Measurements from ENCODE around the gene STK17B. TPM values are rescaled to one million over a fixed set of nuclear protein-coding genes. Genes with fewer than 3 reads are reported as not detected.

STK17B gene
- total and polyA plus RNA-seq, 9 of the 15 experiments (the other 6 are each of a cell fraction or from before 2014, with no cell fraction given), result 2.3 to 17.7 (median 8.5) TPM

DNA sequence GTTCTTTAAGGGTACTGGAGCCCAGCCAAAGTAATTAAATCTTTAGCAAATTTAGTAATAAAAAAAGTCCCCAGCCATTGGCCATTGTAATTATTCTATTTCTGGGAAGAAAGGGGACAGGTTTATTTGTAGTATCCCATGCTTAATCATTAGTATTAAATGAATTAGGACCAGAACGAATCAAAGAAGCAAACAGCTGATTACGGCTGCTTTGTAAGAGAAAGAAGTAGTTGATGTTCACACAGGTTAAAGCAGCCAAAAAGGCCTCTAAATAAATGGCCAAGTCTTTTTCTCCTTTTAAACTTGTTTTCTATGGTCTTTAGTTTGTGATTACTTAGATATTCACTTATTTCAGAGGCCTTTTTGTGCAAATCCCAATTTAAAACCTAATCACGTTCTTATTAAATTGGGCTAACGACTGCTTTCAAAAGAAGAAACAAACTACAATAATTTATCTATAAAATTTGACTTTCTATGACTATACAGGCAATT lies 54.1 kb downstream of the STK17B start:
- Histone ChIP-seq H3K4me2 (ENCODE audit: insufficient read depth, low read length) (no peak overlapping the region), H2AFZ (ENCODE audit: low read depth, low read length) (no peak overlapping the region), H3K9me3 (replicated peaks; ENCODE audit: control insufficient read depth, insufficient read depth, low read depth, low read length) (no peaks in the 10 kb centered on the region), H3K9ac (ENCODE audit: insufficient read depth in 1 of 2, low read depth in 2 of 2, low read length in 2 of 2) (no peak overlapping the region), H3K27ac (ENCODE audit: extremely low read depth, low read depth, low read length) (no peak overlapping the region), H3K4me3 (no peak overlapping the region), H3K4me1 (replicated peaks in 1 of 2; ENCODE audit: control insufficient read depth in 2 of 2, insufficient read depth in 2 of 2, low read length in 2 of 2) (peaks cover 0 to 13% of the 10 kb centered on the region in 2 experiments; a peak in 1 of 5 replicates), H4K20me1 (replicated peaks; ENCODE audit: control insufficient read depth, insufficient read depth, low read length) (no peaks in the 10 kb centered on the region), H3K36me3 (ENCODE audit: control insufficient read depth, insufficient read depth, low read length) (no peaks in the 10 kb centered on the region), H3K9me1 (ENCODE audit: control insufficient read depth, insufficient read depth, low read length) (no peaks in the 10 kb centered on the region), H3K27me3 (ENCODE audit: control insufficient read depth in 2 of 2, insufficient read depth in 2 of 2, low read length in 2 of 2) (no peaks in the 10 kb centered on the region), H3K79me2 (ENCODE audit: control insufficient read depth, insufficient read depth, low read length) (no peaks in the 10 kb centered on the region)
- BruUV-seq (replicated peaks), result no TSS peak
- FAIRE-seq (no peak), DNase-seq (ENCODE audit: extremely low read depth in 1 of 4, low spot score in 3 of 4) (no peak), ATAC-seq (no peak)
- intact Hi-C loops (cut with micrococcal nuclease) (no loop called here), in situ Hi-C loops (cut with MboI) (no loop called here)
- ChIA-PET POLR2A (no interaction called here), CTCF (ENCODE audit: low intra/inter-chr PET ratio) (no interaction called here)
- 84% methylated on average over 4 of the region's 4 CpGs for WGBS (ENCODE audit: insufficient coverage, low coverage, missing lambda C conversion rate)
- TF ChIP-seq, protein P1, sequence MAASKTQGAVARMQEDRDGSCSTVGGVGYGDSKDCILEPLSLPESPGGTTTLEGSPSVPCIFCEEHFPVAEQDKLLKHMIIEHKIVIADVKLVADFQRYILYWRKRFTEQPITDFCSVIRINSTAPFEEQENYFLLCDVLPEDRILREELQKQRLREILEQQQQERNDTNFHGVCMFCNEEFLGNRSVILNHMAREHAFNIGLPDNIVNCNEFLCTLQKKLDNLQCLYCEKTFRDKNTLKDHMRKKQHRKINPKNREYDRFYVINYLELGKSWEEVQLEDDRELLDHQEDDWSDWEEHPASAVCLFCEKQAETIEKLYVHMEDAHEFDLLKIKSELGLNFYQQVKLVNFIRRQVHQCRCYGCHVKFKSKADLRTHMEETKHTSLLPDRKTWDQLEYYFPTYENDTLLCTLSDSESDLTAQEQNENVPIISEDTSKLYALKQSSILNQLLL (CRISPR knock-in tag; IDR thresholded peaks at IDR 0.05; ENCODE audit: borderline replicate concordance), result no peak
- TF ChIP-seq, protein P2, sequence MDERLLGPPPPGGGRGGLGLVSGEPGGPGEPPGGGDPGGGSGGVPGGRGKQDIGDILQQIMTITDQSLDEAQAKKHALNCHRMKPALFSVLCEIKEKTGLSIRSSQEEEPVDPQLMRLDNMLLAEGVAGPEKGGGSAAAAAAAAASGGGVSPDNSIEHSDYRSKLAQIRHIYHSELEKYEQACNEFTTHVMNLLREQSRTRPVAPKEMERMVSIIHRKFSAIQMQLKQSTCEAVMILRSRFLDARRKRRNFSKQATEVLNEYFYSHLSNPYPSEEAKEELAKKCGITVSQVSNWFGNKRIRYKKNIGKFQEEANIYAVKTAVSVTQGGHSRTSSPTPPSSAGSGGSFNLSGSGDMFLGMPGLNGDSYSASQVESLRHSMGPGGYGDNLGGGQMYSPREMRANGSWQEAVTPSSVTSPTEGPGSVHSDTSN (CRISPR knock-in tag; IDR thresholded peaks at IDR 0.05; ENCODE audit: low read depth), result no peak
- TF ChIP-seq, protein P2 (tag; conservative IDR thresholded peaks at IDR 0.05; ENCODE audit: low read depth), result no peak
- TF ChIP-seq, protein P3, sequence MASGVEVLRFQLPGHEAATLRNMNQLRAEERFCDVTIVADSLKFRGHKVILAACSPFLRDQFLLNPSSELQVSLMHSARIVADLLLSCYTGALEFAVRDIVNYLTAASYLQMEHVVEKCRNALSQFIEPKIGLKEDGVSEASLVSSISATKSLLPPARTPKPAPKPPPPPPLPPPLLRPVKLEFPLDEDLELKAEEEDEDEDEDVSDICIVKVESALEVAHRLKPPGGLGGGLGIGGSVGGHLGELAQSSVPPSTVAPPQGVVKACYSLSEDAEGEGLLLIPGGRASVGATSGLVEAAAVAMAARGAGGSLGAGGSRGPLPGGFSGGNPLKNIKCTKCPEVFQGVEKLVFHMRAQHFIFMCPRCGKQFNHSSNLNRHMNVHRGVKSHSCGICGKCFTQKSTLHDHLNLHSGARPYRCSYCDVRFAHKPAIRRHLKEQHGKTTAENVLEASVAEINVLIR (CRISPR knock-in tag; IDR thresholded peaks at IDR 0.05), result no peak
- no peak for TF ChIP-seq RUNX1 (IDR thresholded peaks at IDR 0.05; ENCODE audit: low read depth)
- no peak for TF ChIP-seq ZNF644 (tag; IDR thresholded peaks at IDR 0.05; ENCODE audit: low read depth)
- TF ChIP-seq TGIF2 (CRISPR knock-in tag; IDR thresholded peaks at IDR 0.05), result no peak
- no peak for TF ChIP-seq ZNF224 (CRISPR knock-in tag; IDR thresholded peaks at IDR 0.05)
- TF ChIP-seq ZNF24 (IDR thresholded peaks at IDR 0.05), result no peak
- TF ChIP-seq MCM5 (IDR thresholded peaks at IDR 0.05; ENCODE audit: low read depth), result no peak
- TF ChIP-seq KLF10 (CRISPR knock-in tag; IDR thresholded peaks at IDR 0.05), result no peak
- TF ChIP-seq XRCC4 (IDR thresholded peaks at IDR 0.05; ENCODE audit: extremely low read depth, insufficient read depth, insufficient read length), result no peak
- TF ChIP-seq ZBTB17 (CRISPR knock-in tag; IDR thresholded peaks at IDR 0.05), result no peak
- TF ChIP-seq KLF6 (CRISPR knock-in tag; IDR thresholded peaks at IDR 0.05; ENCODE audit: borderline replicate concordance), result no peak
- TF ChIP-seq, protein P4, sequence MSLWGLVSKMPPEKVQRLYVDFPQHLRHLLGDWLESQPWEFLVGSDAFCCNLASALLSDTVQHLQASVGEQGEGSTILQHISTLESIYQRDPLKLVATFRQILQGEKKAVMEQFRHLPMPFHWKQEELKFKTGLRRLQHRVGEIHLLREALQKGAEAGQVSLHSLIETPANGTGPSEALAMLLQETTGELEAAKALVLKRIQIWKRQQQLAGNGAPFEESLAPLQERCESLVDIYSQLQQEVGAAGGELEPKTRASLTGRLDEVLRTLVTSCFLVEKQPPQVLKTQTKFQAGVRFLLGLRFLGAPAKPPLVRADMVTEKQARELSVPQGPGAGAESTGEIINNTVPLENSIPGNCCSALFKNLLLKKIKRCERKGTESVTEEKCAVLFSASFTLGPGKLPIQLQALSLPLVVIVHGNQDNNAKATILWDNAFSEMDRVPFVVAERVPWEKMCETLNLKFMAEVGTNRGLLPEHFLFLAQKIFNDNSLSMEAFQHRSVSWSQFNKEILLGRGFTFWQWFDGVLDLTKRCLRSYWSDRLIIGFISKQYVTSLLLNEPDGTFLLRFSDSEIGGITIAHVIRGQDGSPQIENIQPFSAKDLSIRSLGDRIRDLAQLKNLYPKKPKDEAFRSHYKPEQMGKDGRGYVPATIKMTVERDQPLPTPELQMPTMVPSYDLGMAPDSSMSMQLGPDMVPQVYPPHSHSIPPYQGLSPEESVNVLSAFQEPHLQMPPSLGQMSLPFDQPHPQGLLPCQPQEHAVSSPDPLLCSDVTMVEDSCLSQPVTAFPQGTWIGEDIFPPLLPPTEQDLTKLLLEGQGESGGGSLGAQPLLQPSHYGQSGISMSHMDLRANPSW (CRISPR knock-in tag; IDR thresholded peaks at IDR 0.05), result no peak
